ENCODE measurements around the gene PILRA.
"Not testable (repeated sequence)": the region's sequence is repeated elsewhere in the genome, so short reads cannot be mapped to it uniquely, and the experiment has no call there.

Gene PILRA

GRCh38 chr7:100437150-100438100, 64.1 kb downstream of the PILRA start:
- no peak for DNase-seq

DNA sequence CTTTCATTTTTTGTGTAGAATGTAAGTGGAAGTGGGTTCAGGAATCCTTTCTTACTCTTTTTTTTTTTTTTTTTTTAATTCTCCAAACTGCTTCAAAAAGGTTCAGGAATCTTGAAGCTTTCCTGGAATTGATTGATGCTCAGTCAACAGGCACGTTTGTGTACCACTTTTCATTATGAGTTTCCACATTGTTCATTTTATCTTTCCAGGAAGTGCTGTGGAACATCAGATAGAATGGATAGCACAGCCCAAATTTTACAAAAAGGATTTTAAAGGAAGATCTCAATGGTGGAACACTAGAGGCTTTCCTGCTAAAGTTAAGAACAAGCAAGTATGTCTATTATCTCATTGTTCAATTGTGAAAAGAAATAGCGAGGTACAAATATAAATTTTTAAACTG, 64.9 kb downstream of the PILRA start:
- no peak for DNase-seq

DNA sequence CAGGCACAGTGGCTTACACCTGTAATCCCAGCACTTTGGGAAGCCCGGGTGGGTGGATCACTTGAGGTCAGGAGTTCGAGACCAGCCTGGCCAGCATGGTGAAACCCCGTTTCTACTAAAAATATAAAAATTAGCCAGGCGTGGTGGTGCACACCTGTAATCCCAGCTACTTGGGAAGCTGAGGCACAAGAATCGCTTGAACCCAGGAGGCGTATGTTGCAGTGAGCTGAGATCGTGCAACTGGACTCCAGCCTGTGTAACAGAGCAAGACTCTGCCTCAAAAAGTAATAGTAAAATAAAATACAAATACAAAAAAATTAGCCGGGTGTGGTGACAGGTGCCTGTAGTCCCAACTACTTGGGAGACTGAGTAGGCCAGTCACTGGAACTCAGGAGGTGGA, 65.4 kb downstream of the PILRA start:
- not testable (repeated sequence) for DNase-seq

DNA sequence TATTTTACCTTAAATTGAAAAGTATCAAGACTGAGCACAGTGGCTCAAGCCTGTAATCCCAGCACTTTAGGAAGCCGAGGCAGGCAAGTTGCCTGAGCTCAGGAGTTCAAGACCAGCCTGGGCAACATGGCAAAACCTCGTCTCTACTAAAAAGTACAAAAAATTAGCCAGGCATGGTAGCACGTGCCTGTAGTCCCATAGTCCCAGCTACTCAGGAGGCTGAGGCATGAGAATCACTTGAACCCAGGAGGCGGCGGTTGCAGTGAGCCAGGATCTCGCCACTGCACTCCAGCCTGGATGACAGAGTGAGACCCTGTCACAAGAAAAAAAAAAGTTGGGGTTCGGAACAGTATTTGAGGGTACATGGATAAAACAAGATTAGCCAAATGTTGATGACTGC, 66.0 kb downstream of the PILRA start:
- DNase-seq: not testable (repeated sequence)

- DNase-seq: no peak
Observed at GRCh38 chr7:100441641-100442535, 68.6 kb downstream of the PILRA start.

GRCh38 chr7:100443096-100443840, 70.0 kb downstream of the PILRA start:
- no peak for DNase-seq

GRCh38 chr7:100444311-100445278, 71.3 kb downstream of the PILRA start:
- no peak for DNase-seq

GRCh38 chr7:100446040-100446439, 72.8 kb downstream of the PILRA start:
- no peak for DNase-seq

- not testable (repeated sequence) for DNase-seq
Observed at GRCh38 chr7:100447363-100447762, 74.1 kb downstream of the PILRA start.

GRCh38 chr7:100449190-100449795, 76.0 kb downstream of the PILRA start:
- DNase-seq: no peak
